Measurements from ENCODE around the gene MINK1. TPM values are rescaled to one million over a fixed set of nuclear protein-coding genes. Genes with fewer than 3 reads are reported as not detected.
A peak's percentile ranks its signal among the peaks of the same experiment; 100 is the strongest.

Gene MINK1
- total and polyA plus RNA-seq, 8 donors: 39.6 to 79.3 (median 46.3) TPM

DNA sequence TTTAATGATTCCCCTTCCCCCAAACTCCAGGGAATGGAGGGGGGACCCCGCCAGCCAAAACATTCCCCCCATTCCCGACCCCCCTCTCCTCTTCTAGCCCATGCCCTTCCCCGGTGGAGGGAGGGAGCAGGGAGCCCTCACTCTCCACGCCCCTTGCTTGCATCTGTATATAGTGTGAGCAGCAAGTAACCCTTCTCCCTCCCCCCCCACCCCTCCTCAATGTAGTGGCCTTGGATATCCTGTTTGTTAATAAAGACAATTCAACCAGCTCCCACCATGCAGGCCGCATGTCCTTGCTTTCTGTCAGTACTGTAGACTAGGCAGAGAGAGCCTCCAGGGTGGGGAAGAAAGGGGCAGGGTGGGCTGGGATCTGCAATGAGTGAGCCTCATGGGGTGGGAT, 64.6 kb downstream of the MINK1 start:
- Histone ChIP-seq H3K4me3 (no peak overlapping the region), H3K4me1 (peaks cover 0 to 4% (median 3%) of the 10 kb centered on the region in 3 donors), H3K36me3 (peaks cover 0 to 17% (median 8%) of the 10 kb centered on the region in 3 donors), H3K9me3 (no peaks in the 10 kb centered on the region), H3K27me3 (no peaks in the 10 kb centered on the region), H3K27ac (no peak overlapping the region)
- intact Hi-C loops (cut with DNase I): loop anchor here (10.0 kb wide), 3 partner anchors 103 to 183 kb away; partner anchors contain the start of genes ARRB2 (in 1 of the 3), CXCL16 (in 1 of the 3), MED11 (in 1 of the 3) and PSMB6 (in 1 of the 3)
- 84 to 91% methylated on average over 5 of the region's 5 CpGs for WGBS, 2 donors
- TF ChIP-seq CTCF (IDR thresholded peaks at IDR 0.05): no peak
- DNase-seq: no peak
- ATAC-seq: no peak
- FAIRE-seq: no peak

DNA sequence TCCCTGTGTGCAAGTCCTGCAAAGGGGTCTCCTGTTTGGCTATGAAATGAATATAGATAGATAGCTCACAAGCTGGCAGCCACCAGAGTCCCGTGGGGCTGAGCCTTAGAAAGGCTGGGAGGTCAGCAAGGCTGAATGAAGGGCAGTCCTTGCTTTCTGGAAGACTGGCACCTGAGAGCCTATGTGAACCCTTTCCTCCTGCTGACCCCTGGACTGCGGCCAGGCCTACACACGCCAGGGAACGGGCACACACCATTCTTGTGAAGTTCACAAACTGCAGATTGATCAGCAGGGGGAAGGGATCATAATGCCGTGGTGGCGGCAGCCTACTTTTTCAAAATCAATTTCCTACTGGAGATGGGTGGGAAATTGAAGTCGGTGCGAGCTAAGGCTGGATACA, 65.2 kb downstream of the MINK1 start:
- Histone ChIP-seq H3K27ac (no peak overlapping the region), H3K4me1 (peaks cover 0 to 8% (median 4%) of the 10 kb centered on the region in 3 donors), H3K27me3 (no peaks in the 10 kb centered on the region), H3K36me3 (peaks cover 0 to 17% (median 8%) of the 10 kb centered on the region in 3 donors), H3K4me3 (peak overlapping the region in 3 of 4 donors; percentile 63 to 73 (median 70)), H3K9me3 (no peaks in the 10 kb centered on the region)
- FAIRE-seq: no peak
- peak in 4 of 6 donors; percentile 40 to 81 (median 60) for DNase-seq
- intact Hi-C loops (cut with DNase I): loop anchor here (10.0 kb wide), 3 partner anchors 104 to 184 kb away; partner anchors contain the start of genes ARRB2 (in 1 of the 3), CXCL16 (in 1 of the 3), MED11 (in 1 of the 3) and PSMB6 (in 1 of the 3)
- ATAC-seq: peak in 2 of 4 donors; percentile 19 to 29
- WGBS, 2 donors: 44 to 45% methylated on average over 8 of the region's 8 CpGs
- TF ChIP-seq CTCF (IDR thresholded peaks at IDR 0.05): no peak

GRCh38 chr17:4898927-4899326, 65.8 kb downstream of the MINK1 start:
- Histone ChIP-seq H3K4me3 (peak overlapping the region; percentile 42 to 73 (median 66)), H3K27ac (peak overlapping the region in 3 of 4 donors; percentile 0 to 28 (median 7)), H3K36me3 (peaks cover 0 to 11% (median 5%) of the 10 kb centered on the region in 3 donors), H3K4me1 (peaks cover 0 to 9% (median 4%) of the 10 kb centered on the region in 3 donors), H3K9me3 (no peaks in the 10 kb centered on the region), H3K27me3 (no peaks in the 10 kb centered on the region)
- FAIRE-seq (no peak), ATAC-seq (peak in 3 of 4 donors; percentile 0 to 12 (median 5)), DNase-seq (peak in 1 of 6 donors; percentile 63)
- 8 to 9% methylated on average over 21 to 34 of the region's 34 CpGs for WGBS, 2 donors
- TF ChIP-seq CTCF (IDR thresholded peaks at IDR 0.05): no peak
- intact Hi-C loops (cut with DNase I): loop anchor here (10.0 kb wide), 3 partner anchors 104 to 184 kb away; partner anchors contain the start of genes ARRB2 (in 1 of the 3), CXCL16 (in 1 of the 3), MED11 (in 1 of the 3) and PSMB6 (in 1 of the 3)

- intact Hi-C loops (cut with DNase I): loop anchor here (10.0 kb wide), 4 partner anchors 105 to 185 kb away; partner anchors contain the start of genes ARRB2 (in 1 of the 3), CXCL16 (in 1 of the 3), MED11 (in 1 of the 3) and PSMB6 (in 1 of the 3)
- Histone ChIP-seq H3K9me3 (no peaks in the 10 kb centered on the region), H3K4me3 (peak within 1 kb of the TSS; percentile 42 to 73 (median 66)), H3K4me1 (peaks cover 0 to 9% (median 4%) of the 10 kb centered on the region in 3 donors), H3K27ac (peak within 1 kb of the TSS in 3 of 4 donors; percentile 0 to 28 (median 7)), H3K27me3 (no peaks in the 10 kb centered on the region), H3K36me3 (peaks cover 0 to 4% (median 0%) of the 10 kb centered on the region in 3 donors)
- DNase-seq (peak; percentile 83 to 93 (median 90)), ATAC-seq (peak; percentile 77 to 85 (median 83)), FAIRE-seq (no peak)
- TF ChIP-seq CTCF (IDR thresholded peaks at IDR 0.05): no peak
- WGBS, 2 donors: 6 to 8% methylated on average over 57 to 60 of the region's 60 CpGs
Observed at GRCh38 chr17:4899341-4900230, 66.4 kb downstream of the MINK1 start, which contains the start of gene C17orf107. TSS of gene C17orf107 (plus strand) at chr17:4899536. CDS start at chr17:4899763, 227 bp downstream.

Measured in pancreas (tissue), 10 donors.